Endothelial cell (in vitro differentiated cells): ENCODE measurements around the gene ST14. TPM values are rescaled to one million over a fixed set of nuclear protein-coding genes. Genes with fewer than 3 reads are reported as not detected.

ENCODE experiments used
- DNase-seq: peaks from one replicate; pipeline ENCODE4 v3.0.0; 2021; ENCODE audit warnings: low spot score
- H3K27ac Mint-ChIP-seq: one replicate; pipeline ENCODE4 v1.8.0; 2021; ENCODE audit warnings: mixed read lengths, inconsistent platforms; ENCODE audit not compliant: unreplicated experiment
- H3K27me3 Mint-ChIP-seq: one replicate; pipeline ENCODE4 v1.8.0; 2021; ENCODE audit warnings: mild to moderate bottlenecking, moderate library complexity, mixed read lengths, inconsistent platforms; ENCODE audit not compliant: unreplicated experiment
- H3K36me3 Mint-ChIP-seq: one replicate; pipeline ENCODE4 v1.8.0; 2021; ENCODE audit warnings: mild to moderate bottlenecking, low read depth, mixed read lengths, inconsistent platforms; ENCODE audit not compliant: unreplicated experiment
- H3K4me1 Mint-ChIP-seq: one replicate; pipeline ENCODE4 v1.8.0; 2021; ENCODE audit warnings: mild to moderate bottlenecking, mixed read lengths, inconsistent platforms; ENCODE audit not compliant: unreplicated experiment
- H3K4me3 Mint-ChIP-seq: one replicate; pipeline ENCODE4 v1.8.0; 2021; ENCODE audit warnings: mild to moderate bottlenecking, mixed read lengths, inconsistent platforms; ENCODE audit not compliant: unreplicated experiment
- H3K9me3 Mint-ChIP-seq: one replicate; pipeline ENCODE4 v1.8.0; 2021; ENCODE audit warnings: mixed read lengths, inconsistent platforms; ENCODE audit not compliant: unreplicated experiment
- CTCF ChIP-seq: fragments of 200-600 bp; sonication (generic); IDR thresholded peaks from one replicate; pipeline ENCODE4 v1.5.0; 2021; ENCODE audit warnings: antibody characterized with exemption; ENCODE audit not compliant: unreplicated experiment
- total RNA-seq: library from RNA; stranded (reverse); fragmentation: NEBNext Ultra II Directional; extraction: Animal tissue kit (Norgen Biotek cat#: 25700); gene quantifications from one replicate; pipeline ENCODE4 v1.2.1, GENCODE V29; 2021; ENCODE audit not compliant: unreplicated experiment

Gene ST14
- total RNA-seq, 1 donor from 2014 or later: 8.7 TPM

GRCh38 chr11:130126516-130126915 lies 33.1 kb upstream of the ST14 start:
- TF ChIP-seq CTCF: no peak
- Mint-ChIP-seq H3K9me3 (no peaks in the 10 kb centered on the region), H3K4me3 (no peak overlapping the region), H3K36me3 (peaks cover 67% of the 10 kb centered on the region), H3K4me1 (peaks cover 47% of the 10 kb centered on the region), H3K27me3 (peaks cover 2% of the 10 kb centered on the region), H3K27ac (no peak overlapping the region)
- DNase-seq: no peak

GRCh38 chr11:130127509-130127908 lies 32.1 kb upstream of the ST14 start:
- DNase-seq: no peak
- no peak overlapping the region for H3K4me3 Mint-ChIP-seq
- no peak for TF ChIP-seq CTCF
- H3K9me3 Mint-ChIP-seq: no peaks in the 10 kb centered on the region
- peaks cover 69% of the 10 kb centered on the region for H3K36me3 Mint-ChIP-seq
- peaks cover 2% of the 10 kb centered on the region for H3K27me3 Mint-ChIP-seq
- H3K4me1 Mint-ChIP-seq: peaks cover 37% of the 10 kb centered on the region
- no peak overlapping the region for H3K27ac Mint-ChIP-seq

GRCh38 chr11:130128626-130129025 lies 31.0 kb upstream of the ST14 start:
- peaks cover 67% of the 10 kb centered on the region for H3K36me3 Mint-ChIP-seq

GRCh38 chr11:130129922-130130321 lies 29.7 kb upstream of the ST14 start:
- DNase-seq: no peak
- H3K27ac Mint-ChIP-seq: no peak overlapping the region

More at GRCh38 chr11:130128626-130129025, 31.0 kb upstream of the ST14 start:
- Mint-ChIP-seq H3K9me3 (no peaks in the 10 kb centered on the region), H3K4me1 (peaks cover 26% of the 10 kb centered on the region), H3K4me3 (no peak overlapping the region), H3K27ac (no peak overlapping the region), H3K27me3 (peaks cover 4% of the 10 kb centered on the region)
- TF ChIP-seq CTCF: no peak
- DNase-seq: no peak

More at GRCh38 chr11:130129922-130130321, 29.7 kb upstream of the ST14 start:
- peaks cover 7% of the 10 kb centered on the region for H3K27me3 Mint-ChIP-seq
- H3K36me3 Mint-ChIP-seq: peaks cover 67% of the 10 kb centered on the region
- H3K9me3 Mint-ChIP-seq: no peaks in the 10 kb centered on the region
- TF ChIP-seq CTCF: no peak
- H3K4me3 Mint-ChIP-seq: no peak overlapping the region
- H3K4me1 Mint-ChIP-seq: peaks cover 15% of the 10 kb centered on the region
